HG03108 (cell line): ENCODE results near the gene SEC14L1.
"Not testable (repeated sequence)": the region's sequence is repeated elsewhere in the genome, so short reads cannot be mapped to it uniquely, and the experiment has no call there.

Experiments used
- ATAC-seq: cut with Tn5 transposase; IDR thresholded peaks from one replicate; pipeline ENCODE4 v1.9.1; 2021; ENCODE audit warnings: moderate library complexity; ENCODE audit not compliant: unreplicated experiment

Gene SEC14L1

DNA sequence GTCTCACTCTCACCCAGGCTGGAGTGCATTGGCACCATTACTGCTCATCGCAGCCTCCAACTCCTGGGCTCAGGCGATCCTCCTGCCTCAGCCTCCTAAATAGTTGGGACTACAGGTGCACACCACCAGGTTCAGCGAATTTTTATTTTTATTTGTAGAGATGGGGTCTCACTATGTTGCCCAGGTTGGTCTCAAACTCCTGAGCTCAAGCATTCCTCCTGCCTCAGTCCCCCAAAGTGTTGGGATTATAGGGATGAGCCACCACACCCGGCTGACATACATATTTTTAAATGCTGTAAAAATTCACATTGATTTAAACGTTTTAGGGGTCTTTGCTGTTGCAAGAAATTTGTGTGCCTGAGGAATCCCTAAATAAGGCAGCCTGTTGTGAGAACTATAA, 24.8 kb upstream of the SEC14L1 start:
- no peak for ATAC-seq

DNA sequence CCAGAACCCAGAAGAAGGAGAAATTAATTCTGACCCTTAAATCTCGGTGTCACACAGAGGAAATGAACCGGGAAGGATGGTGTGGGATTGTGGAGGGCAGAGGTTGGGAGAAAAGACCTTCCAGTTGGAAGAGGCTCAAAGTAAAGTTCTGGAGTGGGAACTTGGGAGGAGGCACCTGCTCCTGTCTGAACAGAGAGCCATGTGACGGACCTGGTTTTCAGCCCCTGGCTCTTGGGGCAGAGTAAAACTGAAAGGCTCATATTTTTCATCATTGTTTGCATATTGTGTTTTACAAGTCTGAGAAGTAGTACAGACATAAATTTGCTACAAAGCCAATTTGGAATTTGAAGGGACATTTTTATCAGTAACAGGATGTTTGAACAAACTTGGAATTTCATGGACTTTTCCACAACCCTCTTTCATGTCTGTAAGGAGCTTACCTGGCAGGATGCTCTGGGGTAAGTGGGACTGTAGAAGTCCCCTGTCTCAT, 24.4 kb upstream of the SEC14L1 start:
- no peak for ATAC-seq

DNA sequence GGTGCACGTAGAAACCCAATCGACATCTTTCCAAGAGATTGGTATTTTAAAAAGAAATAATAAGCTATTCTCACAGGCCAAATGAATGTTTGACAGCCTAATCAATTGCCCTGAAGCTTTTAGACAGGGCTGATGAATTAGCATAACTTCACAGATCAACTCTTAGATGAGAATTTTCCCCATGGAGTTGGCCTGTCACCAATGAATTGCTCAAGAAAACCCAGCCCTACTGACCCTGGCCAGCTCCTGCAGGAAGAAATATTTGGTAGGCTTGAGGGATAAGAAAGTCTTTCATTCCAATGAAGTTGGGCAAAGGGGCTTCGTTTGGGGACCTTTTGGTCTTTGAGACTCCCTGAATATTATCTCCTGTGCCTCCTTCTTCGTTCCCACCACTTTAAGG, 23.4 kb upstream of the SEC14L1 start:
- ATAC-seq = no peak

DNA sequence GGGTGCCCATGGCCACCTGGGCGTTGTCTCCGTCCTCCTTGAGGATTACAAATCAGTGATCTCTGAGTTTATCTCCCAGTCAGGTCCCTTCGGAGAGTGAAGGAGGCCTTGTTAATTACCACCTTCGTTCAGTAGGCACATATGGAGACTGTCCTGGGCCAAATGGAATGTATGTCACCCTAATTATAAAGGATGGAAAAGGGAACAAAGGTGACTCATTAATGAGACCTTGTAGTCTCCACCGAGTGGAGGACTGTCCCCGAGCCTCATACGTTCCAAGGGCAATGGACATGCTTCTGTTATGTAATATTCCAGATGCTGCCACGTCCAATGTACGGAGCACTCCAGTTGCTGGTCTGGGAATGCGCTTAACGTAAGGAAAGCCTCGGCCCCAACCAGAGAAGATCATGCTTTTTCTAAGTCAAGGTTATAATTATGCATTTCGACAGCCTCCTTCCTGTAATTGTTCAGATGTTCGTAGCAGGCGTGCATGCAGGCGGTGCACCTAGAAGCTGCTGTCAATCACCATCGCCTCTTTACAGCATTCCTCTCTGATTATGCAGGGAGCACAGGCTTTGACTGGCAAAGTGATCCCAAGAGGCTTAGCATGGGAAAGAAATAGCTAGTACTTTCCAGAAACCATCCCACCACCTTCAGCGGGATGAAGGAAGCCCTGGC, 22.4 kb upstream of the SEC14L1 start:
- no peak for ATAC-seq

DNA sequence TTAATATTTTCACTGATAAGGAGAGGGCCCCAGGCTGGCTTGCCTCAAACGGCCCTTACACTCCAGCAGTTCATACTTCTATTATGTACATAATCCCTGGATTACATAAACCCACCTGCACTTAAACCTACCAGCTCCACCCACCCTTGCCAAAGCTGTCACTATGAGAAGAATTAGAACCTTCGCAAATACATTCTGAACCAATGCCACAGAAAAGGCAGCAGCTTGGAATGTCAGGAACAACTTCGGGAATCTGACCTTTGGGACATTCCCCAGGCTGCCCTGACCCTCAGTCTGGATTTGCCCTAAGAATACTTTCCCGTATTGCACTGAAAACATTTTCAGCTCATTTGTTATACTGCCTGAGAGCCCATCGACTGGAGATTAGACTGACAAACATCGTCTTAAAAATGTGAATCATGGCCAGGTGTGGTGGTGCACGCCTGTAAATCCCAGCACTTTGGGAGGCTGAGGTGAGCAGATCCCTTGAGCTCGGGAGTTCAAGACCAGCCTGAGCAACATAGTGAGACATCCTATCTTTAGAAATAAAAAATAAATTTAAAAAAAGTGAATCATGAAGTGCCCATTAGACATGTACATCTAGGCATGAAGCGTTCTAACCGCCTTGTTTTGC, 21.0 kb upstream of the SEC14L1 start:
- no peak for ATAC-seq

DNA sequence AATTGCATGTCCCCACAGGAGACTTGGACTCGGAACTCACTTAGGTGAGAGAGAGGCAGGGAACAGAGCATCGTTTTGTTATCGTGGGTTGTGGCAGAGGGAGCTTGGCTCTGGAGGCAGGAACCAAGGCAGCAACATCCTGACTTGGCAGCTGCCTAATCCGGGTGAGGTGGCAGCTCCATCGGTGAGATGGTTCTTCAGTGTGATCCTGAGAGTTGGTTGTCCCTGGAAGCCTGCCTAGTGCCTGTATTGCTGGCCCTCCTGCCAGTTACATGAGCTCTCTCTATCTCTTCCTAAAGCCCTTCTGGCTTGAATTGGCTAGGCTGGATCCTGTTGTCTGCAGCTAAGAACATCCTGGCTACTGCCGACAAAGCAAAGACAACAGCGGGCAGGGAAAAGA, 19.9 kb upstream of the SEC14L1 start:
- no peak for ATAC-seq

DNA sequence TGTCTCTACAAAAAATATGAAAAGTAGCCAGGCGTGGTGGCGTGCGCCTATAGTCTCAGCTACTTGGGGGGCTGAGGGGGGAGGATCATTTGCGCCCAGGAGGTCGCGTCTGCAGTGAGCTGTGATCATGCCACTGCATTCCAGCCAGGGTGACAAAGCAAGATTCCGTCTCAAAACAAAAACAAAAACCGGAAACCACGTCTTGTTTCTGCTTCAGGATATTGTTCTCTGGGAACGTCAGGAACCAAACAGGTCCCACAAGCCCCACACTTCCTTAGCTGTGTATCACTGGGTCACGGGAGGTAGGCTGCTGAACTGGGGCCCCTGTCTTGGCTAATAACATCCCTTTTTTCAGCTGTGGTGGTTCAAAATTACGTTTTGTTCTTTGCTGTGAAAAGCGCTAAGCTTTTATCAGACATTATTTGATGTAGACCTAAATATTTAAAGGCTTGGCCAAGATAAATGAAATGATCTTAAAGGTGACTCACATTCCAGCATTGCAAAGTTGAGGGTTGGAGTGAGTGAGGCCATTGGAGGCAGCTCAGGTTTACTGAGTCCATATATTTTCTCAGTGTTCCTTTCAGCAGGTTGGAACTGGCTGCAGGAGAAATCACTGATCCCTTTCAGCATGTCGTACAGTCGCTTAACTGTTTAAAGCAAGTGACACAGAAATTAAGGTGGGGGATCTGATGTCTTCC, 16.4 kb upstream of the SEC14L1 start:
- no peak for ATAC-seq

DNA sequence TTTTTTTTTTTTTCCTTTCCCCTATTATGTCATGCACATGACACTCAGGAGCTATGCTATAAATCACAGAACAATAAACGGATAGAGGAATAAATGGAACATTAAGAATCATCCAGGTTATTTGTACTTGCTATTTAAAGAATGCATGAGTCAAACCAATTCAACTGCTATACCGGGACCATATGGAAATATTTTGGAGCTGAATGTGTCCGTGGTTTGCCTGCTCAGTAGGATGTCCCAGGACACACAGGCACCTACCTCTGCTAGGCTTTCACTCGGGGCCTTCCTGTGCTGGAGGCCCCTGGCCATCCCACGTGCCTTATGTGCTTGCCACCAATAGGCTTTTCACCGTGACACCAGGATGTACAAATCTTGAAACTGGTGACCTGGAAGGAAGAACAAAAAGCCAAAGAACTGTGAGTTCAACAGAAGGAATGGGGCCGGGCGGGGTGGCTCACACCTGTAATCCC, 15.3 kb upstream of the SEC14L1 start:
- ATAC-seq = no peak

DNA sequence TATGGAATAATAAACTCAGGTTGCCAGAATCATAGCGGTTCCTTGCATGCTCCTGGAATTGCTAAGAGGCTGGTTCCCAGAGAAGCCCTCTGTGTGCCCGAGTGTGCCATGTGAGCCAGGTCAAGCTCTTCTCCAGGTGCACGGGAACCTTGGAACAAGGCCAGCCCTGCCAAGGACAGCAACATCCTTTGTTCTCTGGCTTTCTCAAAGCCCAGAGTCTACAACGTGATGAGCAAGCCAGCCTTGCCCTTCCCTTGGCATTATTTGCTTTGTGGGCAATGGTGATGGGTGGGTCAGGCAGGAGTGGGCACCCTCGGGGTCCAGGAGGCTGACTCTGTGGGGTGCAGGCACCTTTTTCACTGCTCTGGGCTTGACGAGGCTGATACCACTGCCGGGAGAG, 14.2 kb upstream of the SEC14L1 start:
- no peak for ATAC-seq

DNA sequence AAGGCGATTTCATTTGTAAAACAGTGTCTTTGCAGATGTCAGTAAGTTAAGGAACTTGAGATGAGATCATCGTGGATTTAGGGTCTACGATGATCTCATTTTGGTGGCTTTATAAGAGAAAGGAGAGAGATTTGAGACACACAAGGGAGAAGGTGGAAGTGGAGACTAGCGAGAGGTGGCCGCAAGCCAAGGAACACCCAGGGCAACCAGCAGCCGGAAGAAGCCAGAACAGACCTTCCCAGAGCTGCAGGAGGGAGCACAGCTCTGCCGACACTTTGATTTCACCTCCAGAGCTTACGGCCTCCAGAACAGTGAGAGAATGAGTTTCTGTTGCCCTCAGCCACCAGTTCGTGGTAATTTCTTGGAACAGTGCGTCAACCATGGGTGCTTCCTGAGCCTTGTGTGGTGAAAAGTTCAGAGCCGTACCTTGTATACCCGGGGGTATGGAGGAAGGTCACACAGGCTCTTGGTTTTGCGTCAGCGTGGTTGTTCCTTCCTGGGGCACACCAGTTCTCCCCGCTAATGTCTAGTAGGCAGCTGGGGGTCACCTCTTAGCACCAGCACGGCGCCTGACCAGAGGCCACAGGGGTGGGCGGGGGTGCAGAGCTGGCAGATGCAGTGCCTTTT, 12.9 kb upstream of the SEC14L1 start:
- no peak for ATAC-seq

DNA sequence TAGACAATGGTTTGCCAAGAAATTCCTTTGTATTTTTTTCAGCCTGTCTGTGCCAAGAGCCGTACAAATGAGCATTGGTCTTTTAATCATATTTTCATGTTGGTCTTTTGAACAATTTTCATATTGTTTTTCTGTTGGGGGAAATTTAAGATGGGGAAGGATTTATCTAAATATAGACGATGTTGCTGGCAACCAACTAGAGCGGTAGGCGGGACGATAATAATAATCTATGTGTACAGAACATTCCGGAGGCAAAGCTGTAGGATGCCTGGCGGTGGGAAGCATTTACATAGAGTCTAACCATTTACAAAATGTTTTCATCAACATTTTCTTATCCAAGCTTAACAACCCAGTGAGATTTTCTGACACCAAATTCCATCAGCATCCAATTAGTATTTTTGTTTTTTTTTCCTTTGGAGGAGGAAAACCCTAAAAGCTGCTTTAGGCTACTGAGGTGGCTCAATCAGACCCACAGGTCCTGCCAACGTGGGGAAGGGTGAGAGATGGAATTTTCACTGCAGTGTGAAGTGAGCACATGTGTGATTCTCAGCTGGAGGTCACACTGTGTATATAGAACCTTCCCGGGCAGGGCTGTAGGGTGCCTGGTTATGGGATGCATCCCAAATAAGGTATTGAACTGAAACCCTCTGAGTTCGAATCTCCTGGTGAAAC, 11.7 kb upstream of the SEC14L1 start:
- no peak for ATAC-seq

DNA sequence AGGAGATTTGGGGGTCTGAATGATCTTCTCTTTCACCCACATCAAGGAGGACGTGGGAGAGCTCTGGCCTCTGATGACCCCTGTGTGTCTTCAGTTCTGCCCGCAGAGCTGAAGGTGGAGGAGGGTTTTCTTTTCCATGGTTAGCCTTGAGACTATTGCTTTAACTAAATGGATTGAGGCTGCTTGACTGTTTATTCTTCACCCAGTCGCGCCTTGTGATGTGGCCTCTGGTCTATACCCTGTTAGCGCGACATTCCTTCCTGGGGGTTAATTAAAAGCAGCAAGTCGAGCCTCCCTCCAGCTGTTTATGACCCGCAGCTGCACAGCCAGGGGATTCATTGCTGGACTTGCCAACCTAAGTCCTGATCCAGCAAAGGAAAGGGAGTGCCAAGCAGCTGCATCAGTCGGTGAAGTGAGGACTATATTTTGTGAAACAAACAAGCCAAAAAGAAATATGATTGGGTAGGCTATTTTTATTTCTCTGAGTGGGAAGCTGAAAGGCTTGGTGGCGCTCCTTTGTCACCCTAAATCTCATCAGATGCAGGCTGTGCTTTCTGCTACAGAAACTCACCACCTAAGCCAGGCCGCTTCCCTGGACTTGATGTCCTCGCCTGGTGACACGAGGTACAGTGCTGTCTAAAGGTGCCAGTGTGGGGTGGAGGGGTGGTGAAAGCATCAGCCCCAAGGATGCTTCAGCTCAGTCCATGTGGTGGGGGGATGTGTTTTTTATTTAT, 11.0 kb upstream of the SEC14L1 start:
- no peak for ATAC-seq

DNA sequence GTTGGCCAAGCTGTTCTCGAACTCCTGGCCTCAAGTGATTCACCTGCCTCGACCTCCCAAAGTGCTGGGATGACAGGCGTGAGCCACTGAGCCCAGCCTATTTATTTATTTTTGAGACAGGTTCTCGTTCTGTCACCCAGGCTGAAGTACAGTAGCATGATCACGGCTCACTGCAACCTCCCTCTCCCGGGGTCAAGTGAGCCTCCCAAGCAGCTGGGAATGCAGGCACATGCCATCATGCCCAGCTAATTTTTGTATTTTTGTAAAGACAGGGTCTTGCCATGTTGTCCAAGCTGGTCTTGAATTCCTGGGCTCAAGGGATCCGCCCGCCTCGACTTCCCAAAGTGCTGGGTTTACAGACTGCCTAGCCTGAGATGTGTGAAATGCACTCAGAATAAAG, 10.2 kb upstream of the SEC14L1 start:
- no peak for ATAC-seq

DNA sequence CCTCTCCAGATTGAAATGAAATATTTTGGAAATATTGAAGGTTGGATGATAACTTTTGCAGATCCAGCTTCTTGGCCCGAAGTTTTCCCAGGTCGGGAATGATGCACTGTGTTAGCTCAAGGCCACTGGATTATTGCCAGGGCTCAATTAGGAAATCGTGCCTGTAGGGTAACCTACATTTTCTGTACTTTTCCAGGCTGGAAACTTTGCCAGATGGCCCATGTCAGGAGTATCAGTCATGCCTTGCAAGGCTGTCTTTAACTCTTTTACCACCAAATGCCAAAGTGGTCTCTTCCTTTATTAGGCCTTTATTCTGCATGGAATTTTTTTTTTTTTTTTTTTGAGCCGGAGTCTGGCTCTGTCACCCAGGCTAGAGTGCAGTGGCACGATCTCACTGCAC, 8.9 kb upstream of the SEC14L1 start:
- no peak for ATAC-seq

DNA sequence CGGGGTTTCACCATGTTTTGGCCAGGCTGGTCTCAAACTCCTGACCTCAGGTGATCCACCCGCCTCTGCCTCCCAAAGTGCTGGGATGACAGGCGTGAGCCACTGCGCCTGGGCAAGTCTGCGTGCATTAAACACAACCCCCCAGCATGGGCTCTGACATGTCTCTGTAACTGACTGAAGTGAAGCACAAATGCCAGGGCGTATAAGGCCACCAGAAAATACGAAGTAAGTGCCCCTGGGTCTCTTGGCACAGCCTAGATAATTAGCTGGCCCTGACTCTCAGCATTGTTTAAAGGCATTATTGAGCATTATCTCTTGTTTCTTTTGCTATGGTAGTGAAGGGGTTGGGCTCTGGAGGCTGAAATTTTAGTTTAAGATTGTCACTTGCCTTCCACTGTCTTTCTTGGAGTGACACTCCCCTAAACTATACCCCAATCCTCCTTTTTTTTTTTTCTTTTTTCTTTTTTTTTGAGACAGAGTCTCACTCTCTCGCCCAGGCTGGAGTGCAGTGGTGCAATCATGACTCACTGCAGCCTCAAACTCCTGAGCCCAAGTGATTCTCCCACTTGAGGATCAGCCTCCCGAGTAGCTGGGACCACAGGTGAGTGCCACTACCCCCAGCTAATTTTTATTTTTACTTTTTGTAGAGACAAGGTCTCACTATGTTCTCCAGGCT, 8.2 kb upstream of the SEC14L1 start:
- no peak for ATAC-seq

DNA sequence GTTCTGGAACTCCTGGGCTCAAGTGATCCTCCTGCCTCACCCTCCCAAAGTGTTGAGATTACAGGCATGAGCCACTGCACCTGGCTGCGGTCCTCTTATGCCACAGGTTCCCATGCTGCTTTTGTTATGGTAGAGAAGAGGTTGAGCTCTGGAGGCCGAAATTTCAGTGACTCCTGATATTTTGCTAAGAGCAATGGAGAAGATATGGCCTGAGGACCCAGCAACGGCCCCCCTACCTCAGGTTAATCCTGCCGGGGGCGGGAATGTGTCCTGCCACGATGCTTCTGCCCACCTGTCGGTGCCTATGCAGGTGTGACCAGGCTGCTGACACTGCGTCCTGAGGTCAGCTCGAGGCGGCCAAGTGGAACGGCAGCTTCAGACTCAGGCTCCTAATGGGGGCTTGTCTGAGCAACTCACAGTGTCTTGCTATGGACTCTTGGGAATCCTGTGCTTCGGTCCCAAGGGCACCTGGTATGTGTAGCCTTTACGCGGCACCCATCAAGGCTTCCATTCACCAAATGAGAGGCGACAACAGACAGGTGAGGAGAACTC, 7.6 kb upstream of the SEC14L1 start:
- ATAC-seq = no peak

DNA sequence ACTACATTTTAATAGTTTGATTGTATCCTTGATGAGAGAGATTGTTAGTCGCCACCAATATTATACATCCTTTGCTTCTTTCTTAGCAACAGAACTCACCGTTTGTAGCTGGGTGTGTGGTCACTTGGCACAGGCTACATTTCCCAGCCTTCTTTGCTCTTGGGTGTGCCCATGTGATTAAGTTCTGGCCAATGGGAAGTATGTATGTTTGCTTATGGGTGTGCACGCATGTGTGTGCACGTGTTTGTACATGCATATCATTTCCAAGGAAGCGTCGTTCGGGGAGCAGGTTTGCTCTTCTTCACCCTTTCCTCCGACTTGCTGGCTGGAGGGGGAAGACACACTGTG, 4.4 kb upstream of the SEC14L1 start:
- ATAC-seq = no peak

DNA sequence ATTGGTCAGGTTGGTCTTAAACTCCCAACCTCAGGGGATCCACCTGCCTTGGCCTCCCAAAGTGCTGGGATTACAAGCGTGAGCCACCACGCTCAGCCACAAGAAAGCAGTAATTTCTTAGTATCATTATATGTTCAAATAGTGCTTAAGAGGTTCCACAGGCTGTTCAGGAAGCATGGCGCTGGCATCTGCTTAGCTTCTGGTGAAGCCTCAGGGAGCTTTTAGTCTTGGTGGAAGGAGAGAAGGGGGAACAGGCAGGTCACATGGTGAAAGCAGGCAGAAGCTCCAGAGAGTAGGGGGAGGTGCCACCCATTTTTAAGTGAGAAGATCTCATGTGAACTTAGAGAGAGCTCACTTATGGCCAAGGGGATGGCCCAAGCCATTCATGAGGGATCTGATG, 3.7 kb upstream of the SEC14L1 start:
- no peak for ATAC-seq

DNA sequence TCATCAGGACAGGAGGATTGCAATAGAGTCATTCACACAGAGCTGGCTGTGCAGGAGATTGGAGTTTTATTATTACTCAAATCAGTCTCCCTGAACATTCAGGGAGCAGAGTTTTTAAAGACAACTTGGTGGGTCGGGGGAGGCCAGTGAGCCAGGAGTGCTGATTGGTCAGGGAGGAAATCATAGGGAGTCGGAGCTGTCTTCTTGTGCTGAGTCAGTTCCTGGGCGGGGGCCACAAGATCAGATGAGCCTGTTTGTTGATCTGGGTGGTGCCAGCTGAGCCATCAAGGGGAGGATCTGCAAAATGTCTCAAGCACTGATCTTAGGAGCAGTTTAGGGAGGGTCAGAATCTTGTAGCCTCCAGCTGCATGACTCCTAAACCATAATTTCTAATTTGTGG, 2.9 kb upstream of the SEC14L1 start:
- ATAC-seq = not testable (repeated sequence)
